Measurements from ENCODE around the gene MAGI2. TPM values are rescaled to one million over a fixed set of nuclear protein-coding genes. Genes with fewer than 3 reads are reported as not detected.

MAGI2 gene
- total RNA-seq, 1 donor: 18.8 TPM

GRCh38 chr7:78395298-78396036 is 1058.0 kb downstream of the MAGI2 start:
- H3K36me3 ChIP-seq (ENCODE audit: insufficient read depth, low read length): no peaks in the 10 kb centered on the region
- H3K4me3 ChIP-seq (ENCODE audit: insufficient read depth, low read length): no peak overlapping the region
- DNase-seq (ENCODE audit: insufficient read length, low spot score, missing footprints): peak; percentile 15
- TF ChIP-seq CTCF (IDR thresholded peaks at IDR 0.05; ENCODE audit: extremely low read depth, low read depth, low read length): no peak
- no peak overlapping the region for H3K27ac ChIP-seq (ENCODE audit: low read depth, low read length)
- no peaks in the 10 kb centered on the region for H3K27me3 ChIP-seq (ENCODE audit: insufficient read depth, low read length)
- H3K9me3 ChIP-seq (ENCODE audit: low read depth, low read length): no peaks in the 10 kb centered on the region
- peak overlapping the region; percentile 36 for H3K4me2 ChIP-seq (ENCODE audit: insufficient read depth, low read length)
- no peaks in the 10 kb centered on the region for H4K20me1 ChIP-seq (ENCODE audit: insufficient read depth, low read length)
- H2AFZ ChIP-seq (ENCODE audit: low read length): no peak overlapping the region
- peaks cover 6% of the 10 kb centered on the region for H3K4me1 ChIP-seq (ENCODE audit: insufficient read depth, low read length)
- H3K79me2 ChIP-seq (ENCODE audit: insufficient read depth, low read length): no peaks in the 10 kb centered on the region

- no peak for TF ChIP-seq CTCF (IDR thresholded peaks at IDR 0.05; ENCODE audit: extremely low read depth, low read depth, low read length)
- Histone ChIP-seq H3K36me3 (ENCODE audit: insufficient read depth, low read length) (no peaks in the 10 kb centered on the region), H3K27me3 (ENCODE audit: insufficient read depth, low read length) (no peaks in the 10 kb centered on the region), H3K4me2 (ENCODE audit: insufficient read depth, low read length) (no peak overlapping the region), H3K27ac (ENCODE audit: low read depth, low read length) (no peak overlapping the region), H3K79me2 (ENCODE audit: insufficient read depth, low read length) (no peaks in the 10 kb centered on the region), H4K20me1 (ENCODE audit: insufficient read depth, low read length) (no peaks in the 10 kb centered on the region), H3K4me1 (ENCODE audit: insufficient read depth, low read length) (no peaks in the 10 kb centered on the region), H3K4me3 (ENCODE audit: insufficient read depth, low read length) (no peak overlapping the region), H3K9me3 (ENCODE audit: low read depth, low read length) (no peaks in the 10 kb centered on the region), H2AFZ (ENCODE audit: low read length) (no peak overlapping the region)
- no peak for DNase-seq (ENCODE audit: insufficient read length, low spot score, missing footprints)
Measured at GRCh38 chr7:78389022-78389421, 1064.4 kb downstream of the MAGI2 start.

GRCh38 chr7:78386520-78386919 is 1066.9 kb downstream of the MAGI2 start:
- H3K9me3 ChIP-seq (ENCODE audit: low read depth, low read length): no peaks in the 10 kb centered on the region
- H3K27ac ChIP-seq (ENCODE audit: low read depth, low read length): no peak overlapping the region
- no peak for TF ChIP-seq CTCF (IDR thresholded peaks at IDR 0.05; ENCODE audit: extremely low read depth, low read depth, low read length)
- no peak overlapping the region for H3K4me2 ChIP-seq (ENCODE audit: insufficient read depth, low read length)
- no peak overlapping the region for H3K4me3 ChIP-seq (ENCODE audit: insufficient read depth, low read length)
- no peak overlapping the region for H2AFZ ChIP-seq (ENCODE audit: low read length)
- no peaks in the 10 kb centered on the region for H4K20me1 ChIP-seq (ENCODE audit: insufficient read depth, low read length)
- no peaks in the 10 kb centered on the region for H3K79me2 ChIP-seq (ENCODE audit: insufficient read depth, low read length)
- H3K4me1 ChIP-seq (ENCODE audit: insufficient read depth, low read length): no peaks in the 10 kb centered on the region
- no peaks in the 10 kb centered on the region for H3K36me3 ChIP-seq (ENCODE audit: insufficient read depth, low read length)
- no peak for DNase-seq (ENCODE audit: insufficient read length, low spot score, missing footprints)
- no peaks in the 10 kb centered on the region for H3K27me3 ChIP-seq (ENCODE audit: insufficient read depth, low read length)

GRCh38 chr7:78383096-78383880 is 1070.2 kb downstream of the MAGI2 start:
- Histone ChIP-seq H3K36me3 (ENCODE audit: insufficient read depth, low read length) (no peaks in the 10 kb centered on the region), H3K79me2 (ENCODE audit: insufficient read depth, low read length) (no peaks in the 10 kb centered on the region), H4K20me1 (ENCODE audit: insufficient read depth, low read length) (no peaks in the 10 kb centered on the region), H3K4me2 (ENCODE audit: insufficient read depth, low read length) (no peak overlapping the region), H2AFZ (ENCODE audit: low read length) (no peak overlapping the region), H3K27ac (ENCODE audit: low read depth, low read length) (no peak overlapping the region), H3K9me3 (ENCODE audit: low read depth, low read length) (no peaks in the 10 kb centered on the region), H3K4me1 (ENCODE audit: insufficient read depth, low read length) (peaks cover 9% of the 10 kb centered on the region), H3K27me3 (ENCODE audit: insufficient read depth, low read length) (no peaks in the 10 kb centered on the region), H3K4me3 (ENCODE audit: insufficient read depth, low read length) (no peak overlapping the region)
- no peak for TF ChIP-seq CTCF (IDR thresholded peaks at IDR 0.05; ENCODE audit: extremely low read depth, low read depth, low read length)
- DNase-seq (ENCODE audit: insufficient read length, low spot score, missing footprints): no peak

Data from osteoblast (primary cell).